HepG2 (cell line): Measurements from ENCODE around the gene ITPK1. TPM values are rescaled to one million over a fixed set of nuclear protein-coding genes. Genes with fewer than 3 reads are reported as not detected.

Experiments
- ERF ChIP-seq: IDR thresholded peaks from 2 replicates; pipeline ENCODE4 v1.6.1; 2018; ENCODE audit warnings: missing biosample characterization, missing genetic modification reagents
- GATAD1 ChIP-seq: IDR thresholded peaks from 2 replicates; pipeline ENCODE4 v1.6.1; 2016; ENCODE audit warnings: missing genetic modification reagents, missing compliant biosample characterization
- HDAC2 ChIP-seq: sonication (generic); formaldehyde crosslinking; IDR thresholded peaks from 2 replicates; pipeline ENCODE4 v1.4.0; 2020; ENCODE audit warnings: missing genetic modification reagents
- IRF1 ChIP-seq: sonication (generic); formaldehyde crosslinking; IDR thresholded peaks from 2 replicates; pipeline ENCODE4 v1.4.0; 2020; ENCODE audit warnings: low read depth, mild to moderate bottlenecking, missing genetic modification reagents
- JUND ChIP-seq: sonication (generic); formaldehyde crosslinking; IDR thresholded peaks from 2 replicates; pipeline ENCODE4 v1.8.0; 2022; ENCODE audit warnings: mild to moderate bottlenecking, missing genetic modification reagents
- KMT2A ChIP-seq: sonication (generic); formaldehyde crosslinking; IDR thresholded peaks from 2 replicates; pipeline ENCODE4 v1.4.0; 2020; ENCODE audit warnings: missing genetic modification reagents
- LBX2 ChIP-seq: sonication (generic); formaldehyde crosslinking; IDR thresholded peaks from 2 replicates; pipeline ENCODE4 v1.5.0; 2020; ENCODE audit warnings: missing genetic modification reagents, mild to moderate bottlenecking, borderline replicate concordance
- MATR3 ChIP-seq: sonication (generic); formaldehyde crosslinking; IDR thresholded peaks from 2 replicates; pipeline ENCODE4 v1.4.0; 2020; ENCODE audit warnings: missing genetic modification reagents
- MXD1 ChIP-seq: sonication (generic); formaldehyde crosslinking; IDR thresholded peaks from 2 replicates; pipeline ENCODE4 v1.4.0; 2020; ENCODE audit warnings: mild to moderate bottlenecking, missing genetic modification reagents
- NFAT5 ChIP-seq: sonication (generic); formaldehyde crosslinking; IDR thresholded peaks from 2 replicates; pipeline ENCODE4 v1.4.0; 2020; ENCODE audit warnings: missing genetic modification reagents
- SMAD1 ChIP-seq: sonication (generic); formaldehyde crosslinking; IDR thresholded peaks from 2 replicates; pipeline ENCODE4 v1.4.0; 2020; ENCODE audit warnings: missing genetic modification reagents, low read depth, mild to moderate bottlenecking, borderline replicate concordance
- SNAI1 ChIP-seq: sonication (generic); formaldehyde crosslinking; IDR thresholded peaks from 2 replicates; pipeline ENCODE4 v1.5.0; 2020; ENCODE audit warnings: mild to moderate bottlenecking, missing genetic modification reagents, borderline replicate concordance
- SYNCRIP ChIP-seq: fragments of 200-400 bp; formaldehyde crosslinking; IDR thresholded peaks from 2 replicates; pipeline ENCODE4 v1.6.1; 2018; ENCODE audit warnings: mild to moderate bottlenecking, low read depth, low read length; ENCODE audit not compliant: insufficient read depth
- ZFP36 ChIP-seq: fragments of 150-350 bp; IDR thresholded peaks from 2 replicates; pipeline ENCODE4 v1.6.1; 2018; ENCODE audit warnings: borderline replicate concordance, low read length, low read depth; ENCODE audit not compliant: partially characterized antibody
- ZNF225 ChIP-seq: sonication (generic); formaldehyde crosslinking; IDR thresholded peaks from 2 replicates; pipeline ENCODE4 v1.4.0; 2020; ENCODE audit warnings: mild to moderate bottlenecking, missing genetic modification reagents
- ZNF274 ChIP-seq: sonication (generic); formaldehyde crosslinking; IDR thresholded peaks from 2 replicates; pipeline ENCODE4 v1.5.1; 2020; ENCODE audit warnings: mild to moderate bottlenecking, missing genetic modification reagents
- ZNF687 ChIP-seq: sonication (generic); formaldehyde crosslinking; IDR thresholded peaks from 2 replicates; pipeline ENCODE4 v1.5.1; 2020; ENCODE audit warnings: mild to moderate bottlenecking, missing genetic modification reagents, moderate library complexity
- polyA plus RNA-seq, 8 experiments: library from polyadenylated mRNA; depleted of rRNA in 3 of 8; stranded (reverse) in 7 of 8; unstranded in 1 of 8; fragments of >200 nt; fragmentation: Illumina TruSeq in 4 of 8; extraction: Trizol in 4 of 8; gene quantifications; 2 replicates each; pipeline versions ENCODE4 v1.2.1 to v1.2.3, GENCODE V29; 2011 to 2016; ENCODE audit warnings: low read depth in 4 of 8, missing spikeins in 1 of 8, mixed read lengths in 1 of 8; ENCODE audit not compliant: insufficient read depth in 1 of 8
- total RNA-seq, 5 experiments: library from RNA; depleted of rRNA; stranded (reverse); fragments of >200 nt; fragmentation: Illumina TruSeq; extraction: Trizol; gene quantifications; 2 replicates each; pipeline ENCODE4 v1.2.3, GENCODE V29; 2016; ENCODE audit warnings: low read depth in 1 of 5

ITPK1 gene
- total and polyA plus RNA-seq, 2 of the 13 experiments (the other 11 are each of a cell fraction or from before 2014, with no cell fraction given) = 20.5 to 47.5 TPM

GRCh38 chr14:92922883-92923743 lies 192.6 kb downstream of the ITPK1 start, which contains the start of gene CHGA (continued):
- TF ChIP-seq SMAD1 (CRISPR knock-in tag) = no peak
- peak; percentile 81; the same call in 1 of the 2 replicates for TF ChIP-seq LBX2
- peak; percentile 96 for TF ChIP-seq NFAT5
- peak; percentile 63 for TF ChIP-seq ZNF687 (CRISPR knock-in tag)
- 0 out of 2 replicates have a peak, but pooled peaks have one; percentile 53 for TF ChIP-seq SNAI1 (CRISPR knock-in tag)
- peak; percentile 77; the same call in 1 of the 2 replicates for TF ChIP-seq HDAC2 (CRISPR knock-in tag)
- TF ChIP-seq JUND = 0 out of 2 replicates have a peak, but pooled peaks have one; percentile 52
- peak; percentile 53; the same call in 1 of the 2 replicates for TF ChIP-seq GATAD1 (CRISPR knock-in tag)
- peak; percentile 85; the same call in 1 of the 2 replicates for TF ChIP-seq MXD1
- no peak for TF ChIP-seq SYNCRIP
- no peak for TF ChIP-seq MATR3 (CRISPR knock-in tag)
- 0 out of 2 replicates have a peak, but pooled peaks have one; percentile 48 for TF ChIP-seq KMT2A (CRISPR knock-in tag)
- TF ChIP-seq ZNF225 (CRISPR knock-in tag) = no peak; the same call in 1 of the 2 replicates
- 0 out of 2 replicates have a peak, but pooled peaks have one; percentile 52 for TF ChIP-seq ZNF274
- TF ChIP-seq ERF = peak; percentile 99
- 0 out of 2 replicates have a peak, but pooled peaks have one; percentile 53 for TF ChIP-seq IRF1
- no peak for TF ChIP-seq ZFP36
